ENCODE results near the gene GTPBP6. TPM values are rescaled to one million over a fixed set of nuclear protein-coding genes. Genes with fewer than 3 reads are reported as not detected.
"Not testable (repeated sequence)": the region's sequence is repeated elsewhere in the genome, so short reads cannot be mapped to it uniquely, and the experiment has no call there.

Gene GTPBP6
- total RNA-seq, 1 donor = 25.5 TPM

- DNase-seq (ENCODE audit: low read depth) = no peak
- no peak overlapping the region for H3K4me3 ChIP-seq (ENCODE audit: low read depth, low read length)
- TF ChIP-seq CTCF (IDR thresholded peaks at IDR 0.05; ENCODE audit: insufficient read depth, low read depth, low read length) = no peak
Measured at GRCh38 chrX:290476-291166, 28.0 kb downstream of the GTPBP6 start.

GRCh38 chrX:288561-288991 is 30.0 kb downstream of the GTPBP6 start:
- TF ChIP-seq CTCF (IDR thresholded peaks at IDR 0.05; ENCODE audit: insufficient read depth, low read depth, low read length) = no peak
- no peak for DNase-seq (ENCODE audit: low read depth)

GRCh38 chrX:287670-288069 is 30.9 kb downstream of the GTPBP6 start:
- no peak for TF ChIP-seq CTCF (IDR thresholded peaks at IDR 0.05; ENCODE audit: insufficient read depth, low read depth, low read length)
- no peak for DNase-seq (ENCODE audit: low read depth)
- no peak overlapping the region for H3K4me3 ChIP-seq (ENCODE audit: low read depth, low read length)

More at GRCh38 chrX:288561-288991, 30.0 kb downstream of the GTPBP6 start:
- no peak overlapping the region for H3K4me3 ChIP-seq (ENCODE audit: low read depth, low read length)

GRCh38 chrX:285076-285677 is 33.4 kb downstream of the GTPBP6 start:
- TF ChIP-seq CTCF (IDR thresholded peaks at IDR 0.05; ENCODE audit: insufficient read depth, low read depth, low read length) = no peak
- H3K4me3 ChIP-seq (ENCODE audit: low read depth, low read length) = no peak overlapping the region
- no peak for DNase-seq (ENCODE audit: low read depth)

GRCh38 chrX:283115-283845 is 35.3 kb downstream of the GTPBP6 start:
- DNase-seq (ENCODE audit: low read depth) = peak; percentile 88
- no peak for TF ChIP-seq CTCF (IDR thresholded peaks at IDR 0.05; ENCODE audit: insufficient read depth, low read depth, low read length)
- H3K4me3 ChIP-seq (ENCODE audit: low read depth, low read length) = peak overlapping the region; percentile 72

- DNase-seq (ENCODE audit: low read depth) = not testable (repeated sequence)
- H3K4me3 ChIP-seq (ENCODE audit: low read depth, low read length) = peak overlapping the region; percentile 59
Measured at GRCh38 chrX:282000-282681, 36.5 kb downstream of the GTPBP6 start.

Data from fibroblast of villous mesenchyme (primary cell).